HG03025 (cell line): ENCODE measurements around the gene PRKRIP1.
"Not testable (repeated sequence)": the region's sequence is repeated elsewhere in the genome, so short reads cannot be mapped to it uniquely, and the experiment has no call there.

ENCODE experiments used
- ATAC-seq: cut with Tn5 transposase; IDR thresholded peaks from one replicate; pipeline ENCODE4 v1.9.1; 2021; ENCODE audit warnings: mild to moderate bottlenecking, moderate library complexity; ENCODE audit not compliant: unreplicated experiment, low FRiP score

The PRKRIP1 gene

GRCh38 chr7:102474116-102474515 lies 78.0 kb downstream of the PRKRIP1 start:
- ATAC-seq: not testable (repeated sequence)

- ATAC-seq: not testable (repeated sequence)
These were observed 78.7 kb downstream of the PRKRIP1 start for GRCh38 chr7:102474736-102475435.
